Fibroblast of the aortic adventitia (primary cell): Measurements from ENCODE around the gene MAP4K4. TPM values are rescaled to one million over a fixed set of nuclear protein-coding genes. Genes with fewer than 3 reads are reported as not detected.

Experiments used
- DNase-seq: peaks from one replicate; pipeline ENCODE4 v3.0.0-alpha.2; 2010; ENCODE audit warnings: low read depth
- H3K4me3 ChIP-seq: 2 replicates; pipeline ENCODE4 v1.5.1; 2011; ENCODE audit warnings: low read depth, mild to moderate bottlenecking, control low read depth, low read length, moderate library complexity
- total RNA-seq: library from RNA; depleted of rRNA; stranded (reverse); fragments of >200 nt; gene quantifications from 2 replicates; pipeline ENCODE4 v1.2.3, GENCODE V29; 2012; ENCODE audit warnings: low replicate concordance
- TF ChIP-seq, protein P1 (sequence below): IDR thresholded peaks from 2 replicates; pipeline ENCODE4 v1.5.1; 2011; ENCODE audit warnings: mild to moderate bottlenecking, low read length, control low read depth, inconsistent platforms; ENCODE audit not compliant: insufficient read depth

MAP4K4 gene
- total RNA-seq, 1 donor, result 208 TPM

DNA sequence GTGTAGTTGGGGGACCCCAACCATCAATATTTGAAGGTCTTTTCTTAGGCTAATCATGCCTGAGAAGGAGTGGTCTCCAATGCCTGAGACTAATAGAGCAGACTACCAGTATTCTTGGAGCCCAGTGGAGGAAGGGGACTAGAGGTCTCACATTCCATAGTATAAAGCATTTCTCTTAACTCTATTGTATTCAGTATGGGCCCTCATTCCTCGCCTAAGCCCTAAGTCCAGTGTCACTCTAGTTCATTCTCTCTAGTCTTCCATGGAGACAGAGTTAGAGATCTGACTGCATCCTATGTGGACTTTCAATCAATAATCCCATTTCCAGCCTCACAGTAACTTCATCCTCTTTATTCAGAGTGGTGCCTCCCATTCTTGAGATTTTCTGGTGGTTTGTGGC, 29.7 kb upstream of the MAP4K4 start:
- H3K4me3 ChIP-seq, result no peak overlapping the region
- TF ChIP-seq, protein P1, sequence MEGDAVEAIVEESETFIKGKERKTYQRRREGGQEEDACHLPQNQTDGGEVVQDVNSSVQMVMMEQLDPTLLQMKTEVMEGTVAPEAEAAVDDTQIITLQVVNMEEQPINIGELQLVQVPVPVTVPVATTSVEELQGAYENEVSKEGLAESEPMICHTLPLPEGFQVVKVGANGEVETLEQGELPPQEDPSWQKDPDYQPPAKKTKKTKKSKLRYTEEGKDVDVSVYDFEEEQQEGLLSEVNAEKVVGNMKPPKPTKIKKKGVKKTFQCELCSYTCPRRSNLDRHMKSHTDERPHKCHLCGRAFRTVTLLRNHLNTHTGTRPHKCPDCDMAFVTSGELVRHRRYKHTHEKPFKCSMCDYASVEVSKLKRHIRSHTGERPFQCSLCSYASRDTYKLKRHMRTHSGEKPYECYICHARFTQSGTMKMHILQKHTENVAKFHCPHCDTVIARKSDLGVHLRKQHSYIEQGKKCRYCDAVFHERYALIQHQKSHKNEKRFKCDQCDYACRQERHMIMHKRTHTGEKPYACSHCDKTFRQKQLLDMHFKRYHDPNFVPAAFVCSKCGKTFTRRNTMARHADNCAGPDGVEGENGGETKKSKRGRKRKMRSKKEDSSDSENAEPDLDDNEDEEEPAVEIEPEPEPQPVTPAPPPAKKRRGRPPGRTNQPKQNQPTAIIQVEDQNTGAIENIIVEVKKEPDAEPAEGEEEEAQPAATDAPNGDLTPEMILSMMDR, result no peak
- no peak for DNase-seq

DNA sequence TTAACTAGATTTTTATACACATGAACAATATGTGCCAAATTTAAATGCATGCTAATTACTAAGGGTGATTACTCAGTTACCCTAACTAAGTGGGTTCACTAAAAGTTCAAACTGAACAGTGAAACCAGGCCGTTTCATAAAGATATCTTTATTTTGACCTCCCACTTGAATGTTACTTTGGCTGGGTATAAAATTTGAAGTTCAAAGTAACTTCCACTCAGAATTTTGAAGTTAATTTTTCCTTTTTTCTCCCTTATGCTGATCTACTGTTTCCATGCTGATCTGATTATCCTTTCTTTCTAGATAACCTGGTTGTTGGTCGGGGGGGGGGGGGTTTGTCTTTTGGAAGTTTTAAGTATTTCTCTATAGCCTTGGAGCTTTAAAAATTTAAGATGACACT, 25.5 kb upstream of the MAP4K4 start:
- H3K4me3 ChIP-seq, result no peak overlapping the region
- no peak for DNase-seq
- TF ChIP-seq, protein P1, result no peak

DNA sequence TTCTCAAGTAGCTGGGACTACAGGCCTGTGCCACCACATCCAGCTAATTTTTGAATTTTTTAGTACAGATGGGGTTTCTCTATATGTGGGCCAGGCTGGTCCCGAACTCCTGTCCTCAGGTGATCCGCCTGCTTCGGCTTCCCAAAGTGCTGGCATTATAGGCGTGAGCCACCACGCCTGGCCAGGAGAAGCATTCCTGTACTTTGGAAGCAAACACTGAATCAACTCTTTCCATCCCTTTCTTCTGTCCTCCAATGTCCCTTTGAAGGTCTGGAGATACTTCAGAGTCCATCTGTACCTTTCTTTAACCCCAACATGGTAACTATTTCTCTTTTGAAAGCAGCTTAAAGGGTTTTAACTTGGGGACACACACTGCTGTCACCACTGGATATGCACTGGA, 23.6 kb upstream of the MAP4K4 start:
- no peak for DNase-seq
- TF ChIP-seq, protein P1, result no peak
- H3K4me3 ChIP-seq, result no peak overlapping the region

DNA sequence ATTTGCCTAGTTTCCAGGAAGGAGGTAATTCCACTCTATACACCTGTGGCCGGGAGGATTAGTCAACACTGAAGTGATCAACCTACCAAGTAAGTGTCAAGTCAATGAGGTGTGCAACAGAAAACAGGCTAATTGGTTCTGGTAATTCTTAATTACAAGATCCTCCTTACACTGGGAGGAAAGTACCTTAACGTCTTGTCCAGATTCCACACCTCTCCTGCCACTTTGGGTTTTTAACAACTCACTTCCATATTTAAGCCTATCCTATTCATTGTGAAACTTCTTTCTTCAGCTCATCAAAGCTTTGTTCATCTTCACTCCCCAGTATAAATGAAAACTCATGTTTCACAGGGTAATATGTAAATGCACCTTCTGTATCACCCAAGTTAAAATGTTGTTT, 22.0 kb upstream of the MAP4K4 start:
- no peak overlapping the region for H3K4me3 ChIP-seq
- no peak for DNase-seq
- TF ChIP-seq, protein P1, result no peak

DNA sequence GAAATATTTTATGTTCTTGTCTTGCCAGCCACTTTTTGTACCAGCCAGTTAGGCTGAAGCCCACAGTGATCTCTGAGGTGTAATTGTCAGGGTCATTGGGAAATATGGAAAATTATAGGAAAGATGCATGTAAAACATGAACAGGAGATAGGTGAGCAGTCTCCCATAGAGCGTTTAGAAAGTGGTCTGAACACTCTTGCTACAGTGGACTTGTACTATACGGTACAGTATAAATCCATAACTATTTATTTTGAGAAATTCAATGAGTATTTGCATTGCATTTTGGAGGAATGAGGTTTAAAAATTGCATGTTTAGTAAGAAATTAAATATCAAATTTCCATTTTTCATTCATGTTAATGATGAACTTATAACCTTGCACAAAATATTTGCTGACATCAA, 20.8 kb upstream of the MAP4K4 start:
- no peak for DNase-seq
- H3K4me3 ChIP-seq, result no peak overlapping the region
- TF ChIP-seq, protein P1, result no peak

DNA sequence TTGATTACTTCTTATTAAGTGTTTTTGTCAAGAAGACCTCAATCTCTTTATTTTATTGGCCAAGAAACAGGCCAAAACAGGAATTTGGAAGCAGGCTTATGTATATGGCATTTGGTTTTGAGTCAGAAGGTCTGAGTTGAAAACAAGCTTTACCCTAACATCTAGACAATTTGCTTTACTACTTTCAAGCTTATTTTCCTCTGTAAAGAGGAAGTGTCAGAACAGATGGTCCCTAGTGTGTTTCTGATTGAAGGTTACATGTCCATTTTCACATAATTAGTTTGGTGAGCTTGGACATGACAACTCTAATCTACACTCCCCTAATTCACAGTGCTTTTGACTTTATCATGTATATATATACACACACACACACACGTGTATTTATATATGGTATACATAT, 19.8 kb upstream of the MAP4K4 start:
- H3K4me3 ChIP-seq, result no peak overlapping the region
- no peak for DNase-seq

DNA sequence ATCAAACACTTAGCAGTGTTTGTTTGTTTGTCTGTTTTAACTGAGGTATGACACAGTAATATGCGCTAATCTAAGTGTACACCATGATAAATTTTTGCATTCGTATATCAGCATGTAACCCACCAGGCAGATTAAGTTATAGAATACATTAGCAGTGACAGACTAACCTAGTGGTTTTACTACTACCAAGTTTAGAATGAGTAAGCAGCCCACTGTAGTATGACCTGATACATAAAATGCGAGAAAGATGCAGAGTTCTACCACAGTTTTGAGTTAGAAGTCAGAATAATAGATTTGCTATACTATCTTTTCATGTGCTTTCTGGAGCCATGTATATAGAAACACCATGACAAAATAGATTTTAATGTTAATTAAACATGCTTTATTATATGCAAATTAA, 19.1 kb upstream of the MAP4K4 start:
- TF ChIP-seq, protein P1, result no peak
- DNase-seq, result no peak
- no peak overlapping the region for H3K4me3 ChIP-seq

More for the DNA sequence above, 19.8 kb upstream of the MAP4K4 start:
- TF ChIP-seq, protein P1, result no peak
